Activated gamma-delta T cell treated with anti-CD3 and anti-CD28 coated beads, Interleukin-2, amount 50 U/mL, for 16 hours (primary cell): ENCODE data around the gene GPI.
"Not testable (repeated sequence)": the region's sequence is repeated elsewhere in the genome, so short reads cannot be mapped to it uniquely, and the experiment has no call there.

Source experiments
- DNase-seq: peaks from one replicate; pipeline ENCODE4 v3.0.0-alpha.2; 2020; ENCODE audit warnings: low read depth

Gene GPI

DNA sequence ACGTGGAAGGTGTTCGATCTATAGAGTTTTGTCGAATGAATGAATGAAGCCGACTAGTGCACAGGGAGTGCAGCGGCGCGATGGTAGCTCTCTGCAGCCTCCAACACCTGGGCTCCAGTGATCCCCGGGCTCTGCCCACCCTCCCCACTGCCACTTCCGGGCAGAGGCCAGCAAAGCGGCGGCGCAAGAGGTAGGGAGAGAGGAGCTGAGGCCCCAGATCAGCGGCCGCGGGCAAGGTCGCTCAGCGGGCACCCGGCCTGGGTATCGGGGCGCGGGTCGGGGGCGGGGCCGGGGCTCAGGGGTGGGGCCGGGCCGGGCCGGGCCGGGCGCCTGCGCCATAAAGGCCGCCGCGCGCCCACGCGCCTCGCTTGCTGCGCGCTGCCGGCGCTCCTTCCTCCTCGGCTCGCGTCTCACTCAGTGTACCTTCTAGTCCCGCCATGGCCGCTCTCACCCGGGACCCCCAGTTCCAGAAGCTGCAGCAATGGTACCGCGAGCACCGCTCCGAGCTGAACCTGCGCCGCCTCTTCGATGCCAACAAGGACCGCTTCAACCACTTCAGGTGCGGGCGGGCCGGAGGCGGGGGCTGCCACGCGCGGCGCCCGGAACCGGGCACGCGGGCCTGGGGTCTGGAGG is at the start of gene GPI:
Gene GPI (plus strand): TSS at position 367 of the 633 bp plus-strand sequence. CDS start 71 bp downstream, at position 438.
- peak; percentile 47 for DNase-seq

DNA sequence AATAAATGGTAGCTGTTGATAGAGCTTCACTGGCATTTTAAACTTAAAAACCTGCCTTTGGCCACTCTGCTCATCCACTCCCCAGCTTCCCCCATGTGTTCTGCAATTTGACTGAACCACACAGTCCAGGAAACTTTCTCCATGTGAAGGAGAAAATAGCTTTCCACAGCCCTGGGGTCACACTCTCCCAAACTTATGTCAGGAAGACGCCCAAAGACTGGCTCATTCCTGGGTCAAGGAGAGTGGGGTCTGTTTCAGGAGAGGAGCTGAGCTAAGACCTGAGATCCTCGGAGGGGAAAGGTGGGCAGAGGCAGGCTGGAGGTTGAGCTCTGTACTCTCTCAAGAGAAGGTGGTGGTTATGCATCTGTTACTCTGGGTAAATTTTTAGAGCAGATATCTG is 48.7 kb upstream of the GPI start:
- no peak for DNase-seq

DNA sequence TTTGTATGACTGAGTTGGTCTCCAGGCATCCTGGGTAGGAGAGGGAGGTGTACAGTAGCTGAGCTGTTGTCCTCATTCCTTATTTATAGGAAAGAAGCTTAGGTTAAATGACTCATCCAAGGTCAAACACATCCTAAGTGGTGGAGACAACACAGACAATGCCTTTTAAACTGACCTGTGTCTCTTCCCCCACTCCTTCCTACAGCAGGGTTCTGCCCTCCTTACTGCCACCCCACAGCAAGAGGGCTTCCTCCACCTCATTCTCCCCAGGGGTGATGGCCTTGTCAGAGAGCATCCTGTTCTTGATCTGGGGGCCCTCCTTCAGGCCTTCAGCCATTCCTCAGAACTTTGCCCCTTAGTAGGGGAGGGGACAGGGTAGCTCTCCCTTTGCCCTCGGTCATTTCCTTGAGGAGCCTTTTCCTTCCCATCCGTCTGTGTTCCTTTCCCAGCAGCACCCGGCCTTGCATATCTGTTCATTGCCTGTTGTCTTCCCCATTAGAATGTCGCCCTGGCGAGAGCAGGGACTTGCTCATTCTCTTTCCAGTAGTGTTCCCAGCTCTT is 48.2 kb upstream of the GPI start:
- DNase-seq: no peak

DNA sequence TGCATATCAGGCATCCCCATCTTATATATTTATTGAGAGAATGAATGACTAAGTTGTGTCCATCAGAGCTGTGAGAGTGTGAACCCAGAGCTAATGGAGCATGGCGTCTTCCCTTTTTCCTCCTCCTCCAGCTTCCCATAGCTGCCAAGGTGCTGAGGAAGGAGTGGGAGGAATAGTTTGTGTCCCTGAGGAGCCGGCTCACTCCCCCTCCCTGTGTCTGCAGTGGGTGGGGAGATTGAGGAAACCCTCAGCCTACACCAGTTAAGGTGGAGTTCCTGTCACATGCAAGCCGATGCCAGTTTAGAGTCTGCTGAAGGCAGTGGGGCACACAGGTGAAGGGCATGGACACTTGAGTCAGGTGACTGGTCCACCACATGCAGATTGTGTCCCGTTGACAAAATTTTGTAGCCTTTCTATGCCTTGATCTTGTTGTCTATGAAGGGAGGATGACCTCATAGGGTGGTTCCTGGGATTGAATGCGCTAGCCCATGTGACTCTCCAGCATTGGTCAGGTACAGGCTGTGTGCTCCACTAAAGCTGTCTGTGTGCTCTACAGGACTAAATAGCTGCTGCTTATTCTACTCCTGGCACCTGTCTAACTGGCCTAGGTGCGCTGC is 47.6 kb upstream of the GPI start:
- DNase-seq: no peak

DNA sequence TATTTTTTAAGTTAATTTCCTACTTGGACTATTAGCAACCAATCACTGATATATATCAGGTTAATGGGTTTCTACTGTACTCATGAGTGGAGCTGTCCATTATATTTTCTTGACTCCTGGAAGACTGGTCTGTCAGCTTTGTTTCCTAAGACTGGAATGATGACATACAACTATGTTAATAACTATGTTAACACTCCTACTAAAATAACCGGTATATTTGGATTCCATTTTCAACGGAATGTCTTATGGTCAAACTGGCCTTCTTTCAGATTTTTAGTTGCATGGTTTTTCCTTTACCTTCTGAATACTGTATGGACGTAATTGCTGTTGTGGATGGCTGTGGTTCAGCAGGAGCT is 45.8 kb upstream of the GPI start:
- no peak for DNase-seq

DNA sequence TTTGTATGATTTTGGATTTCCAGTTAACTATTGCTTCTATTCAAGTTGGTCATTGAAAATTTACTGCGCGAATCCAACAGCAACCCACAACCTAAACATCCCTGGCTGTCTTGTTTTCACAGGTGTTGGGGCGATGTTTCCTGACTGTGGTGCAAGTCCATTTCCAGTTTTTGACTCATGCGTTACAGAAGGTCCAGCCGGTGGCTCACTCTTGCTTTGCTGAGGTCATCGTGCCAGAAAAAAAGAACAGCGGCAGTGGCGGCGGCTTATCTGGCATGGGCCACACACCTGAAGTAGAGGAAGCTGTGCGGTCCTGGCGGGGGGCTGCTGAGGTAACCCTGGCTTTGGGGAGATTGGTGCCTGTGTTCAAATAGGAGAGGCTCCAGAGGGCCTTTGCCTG is 45.2 kb upstream of the GPI start:
- DNase-seq: no peak

DNA sequence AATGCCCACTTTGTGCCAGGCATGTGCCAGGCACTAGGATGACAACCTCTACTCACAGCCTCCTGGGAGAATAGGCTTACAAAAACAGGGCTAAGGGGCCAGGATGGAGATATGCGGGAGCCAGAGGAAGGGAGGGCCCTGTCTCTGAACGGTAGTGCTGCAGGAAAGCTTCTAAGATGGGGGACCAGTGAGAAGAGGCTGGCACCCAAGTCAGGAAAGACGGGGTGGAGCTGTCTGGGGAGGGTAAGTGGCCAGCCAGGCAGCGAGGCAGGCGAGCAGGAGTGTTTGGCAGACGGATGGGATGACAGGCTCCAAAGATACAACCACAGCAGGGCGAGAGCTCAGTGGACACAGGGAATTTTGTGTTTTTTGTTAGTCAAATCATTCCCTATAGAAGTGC is 44.7 kb upstream of the GPI start:
- no peak for DNase-seq

DNA sequence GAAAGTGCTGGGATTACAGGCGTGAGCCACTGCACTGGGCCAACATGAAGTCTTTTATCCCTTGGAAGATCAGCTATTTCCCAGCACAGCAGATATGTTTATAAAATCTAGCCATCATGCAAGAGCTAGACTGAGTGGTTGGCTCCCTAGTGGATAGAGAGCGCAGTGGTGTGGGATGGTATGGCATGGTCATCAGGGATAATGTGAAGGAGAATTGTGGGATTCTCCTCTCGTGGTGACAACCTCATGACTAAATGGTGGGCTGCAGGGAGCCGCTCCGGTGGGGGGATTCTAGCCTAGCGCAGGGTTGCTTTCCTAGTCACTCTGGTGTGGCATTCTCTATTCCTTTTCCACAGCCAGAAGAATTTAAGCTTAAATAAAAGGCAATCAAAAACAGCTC is 43.3 kb upstream of the GPI start:
- DNase-seq: no peak

DNA sequence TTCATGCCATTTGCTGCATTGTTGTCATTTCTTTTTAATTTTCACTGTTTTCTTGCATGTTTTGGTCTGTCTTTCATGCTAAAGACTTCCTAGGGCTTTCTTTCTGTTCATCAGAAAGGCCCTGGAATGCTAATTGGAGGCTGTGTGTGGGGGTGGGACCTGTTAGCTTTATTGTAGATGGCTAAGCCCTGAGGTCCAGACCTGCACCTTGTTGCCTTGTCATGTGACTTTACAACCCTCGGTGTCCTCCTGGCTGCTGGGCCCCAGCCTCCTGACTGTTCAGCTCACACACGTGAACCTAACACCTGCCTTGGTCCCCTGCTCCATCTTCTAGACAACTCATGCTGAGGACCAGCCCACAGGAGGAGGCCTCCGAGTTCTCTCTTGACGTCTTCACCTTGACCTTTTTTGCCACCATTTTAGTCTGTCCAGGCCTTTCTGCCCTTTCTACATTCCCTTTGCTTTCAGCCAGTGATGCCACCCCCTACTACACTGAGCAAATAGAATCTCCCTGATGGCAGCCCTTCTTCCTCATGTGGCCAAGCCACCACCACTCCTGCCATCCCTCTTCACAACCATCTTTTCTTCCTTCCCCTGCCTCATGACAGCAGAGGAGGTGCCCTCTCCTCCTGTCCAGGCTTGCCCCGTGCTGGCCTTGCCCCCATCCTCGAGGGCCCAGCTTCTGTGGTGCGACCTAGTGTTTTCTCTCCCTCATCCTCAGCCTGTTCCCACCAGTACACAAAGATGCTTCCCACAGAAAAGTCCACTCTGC is 41.4 kb upstream of the GPI start:
- DNase-seq: no peak

DNA sequence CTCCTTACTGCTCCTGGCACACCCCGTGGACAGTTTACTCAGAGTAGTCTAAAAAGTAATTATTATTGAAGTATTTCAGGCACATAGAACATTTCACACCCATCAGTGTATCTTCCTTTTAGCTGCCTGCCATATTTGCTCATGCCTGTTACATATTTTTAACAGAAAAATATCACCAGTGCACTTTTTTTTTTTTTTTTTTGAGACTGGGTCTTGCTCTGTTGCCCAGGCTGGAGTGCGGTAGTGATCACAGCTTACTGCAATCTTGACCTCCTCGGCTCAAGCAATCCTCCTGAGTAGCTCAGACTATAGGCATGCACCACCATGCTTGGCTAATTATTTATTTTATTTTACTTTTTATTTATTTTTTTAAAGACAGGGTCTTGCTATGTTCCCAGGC is 40.7 kb upstream of the GPI start:
- no peak for DNase-seq

DNA sequence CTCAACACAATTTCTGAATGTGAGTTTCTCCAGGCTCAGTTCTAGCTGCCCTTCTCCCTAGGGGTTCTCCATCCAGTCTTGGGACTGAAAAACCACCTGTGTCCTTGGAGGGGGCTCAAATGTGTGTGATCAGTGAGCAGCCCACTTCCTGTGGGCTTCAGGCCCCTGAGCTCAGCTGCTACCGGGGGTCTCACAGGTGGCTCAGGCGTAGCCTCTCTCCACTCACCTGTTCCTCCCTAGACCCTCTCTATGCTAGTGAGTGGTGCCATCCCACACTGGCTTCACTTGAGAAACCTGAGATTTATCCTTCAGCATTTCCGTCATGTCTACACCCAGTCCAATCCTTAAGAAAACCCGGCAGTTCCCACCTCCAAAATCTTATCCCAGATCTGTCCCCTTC is 39.8 kb upstream of the GPI start:
- no peak for DNase-seq

DNA sequence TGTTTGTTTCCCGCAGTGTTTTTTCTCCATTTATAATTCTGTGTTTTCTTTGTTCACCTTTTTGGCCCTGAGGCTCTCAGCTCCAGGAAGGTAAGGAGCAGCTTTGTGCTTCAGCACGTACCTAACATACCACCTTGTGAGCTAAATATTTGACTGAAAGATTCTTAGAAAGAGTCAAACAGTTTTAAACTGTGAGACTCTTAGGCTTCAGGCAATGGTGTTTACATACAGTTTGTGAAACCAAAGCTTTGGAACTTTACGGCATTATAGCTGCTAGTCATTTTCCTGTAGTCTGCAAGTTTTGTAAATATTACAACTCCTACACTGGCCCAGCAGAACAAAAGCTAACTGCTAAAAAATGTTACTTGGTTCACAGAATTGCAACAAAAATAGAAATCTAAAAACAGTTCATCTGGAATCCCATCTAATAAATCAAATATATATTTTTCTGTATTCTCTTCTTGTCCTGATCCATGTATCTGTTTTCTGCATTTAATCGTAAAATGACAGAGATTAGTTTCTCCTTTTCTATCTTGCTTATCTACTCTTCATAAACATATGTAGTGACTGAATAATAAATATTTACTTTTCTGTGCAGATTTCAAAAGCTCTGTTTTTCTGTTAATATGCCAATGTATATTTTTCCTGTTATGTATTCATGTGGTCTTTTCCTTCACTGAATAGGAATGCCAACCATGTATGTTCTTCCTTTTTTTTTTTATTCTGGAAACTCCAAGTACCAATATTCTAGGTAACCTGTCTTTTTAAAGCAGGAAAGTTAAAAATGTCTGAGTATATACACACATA is 38.8 kb upstream of the GPI start:
- DNase-seq: no peak

DNA sequence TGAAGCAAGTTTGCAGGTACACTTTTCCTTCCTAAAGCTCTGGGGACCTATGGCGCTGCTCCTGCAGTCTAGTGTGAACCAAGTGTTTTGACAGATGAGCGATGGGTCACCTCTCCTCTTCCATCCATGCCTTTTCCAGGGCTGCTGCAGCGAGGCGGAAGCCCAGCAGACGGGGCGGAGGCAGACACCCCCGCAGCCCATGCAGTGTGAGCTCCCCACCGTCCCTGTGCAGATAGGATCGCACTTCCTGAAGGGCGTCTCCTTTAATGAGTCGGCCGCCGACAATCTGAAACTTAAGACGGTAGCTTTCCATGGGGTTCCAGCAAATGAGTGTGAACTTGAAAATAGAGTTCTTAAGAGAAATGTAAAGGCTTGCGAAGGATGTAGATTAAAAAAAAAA is 37.1 kb upstream of the GPI start:
- DNase-seq: no peak

DNA sequence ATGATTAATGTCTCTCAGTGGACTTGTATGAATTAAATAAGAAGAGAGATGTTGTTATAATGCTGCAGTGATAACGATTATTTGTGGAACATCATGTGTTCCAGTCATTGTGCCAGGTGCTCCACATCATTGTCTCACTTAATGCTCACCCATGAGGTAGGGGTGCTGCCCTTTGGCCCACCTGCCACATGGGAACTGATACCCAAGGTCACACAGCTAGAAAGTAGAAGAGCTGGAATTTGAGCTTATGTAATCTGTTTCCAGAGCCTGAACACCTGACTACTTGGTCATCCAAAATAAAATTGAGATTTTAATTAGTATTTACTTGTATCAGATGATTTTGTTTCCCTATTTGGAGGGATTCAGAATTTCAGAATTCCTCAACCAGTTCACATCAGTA is 36.0 kb upstream of the GPI start:
- DNase-seq: no peak

DNA sequence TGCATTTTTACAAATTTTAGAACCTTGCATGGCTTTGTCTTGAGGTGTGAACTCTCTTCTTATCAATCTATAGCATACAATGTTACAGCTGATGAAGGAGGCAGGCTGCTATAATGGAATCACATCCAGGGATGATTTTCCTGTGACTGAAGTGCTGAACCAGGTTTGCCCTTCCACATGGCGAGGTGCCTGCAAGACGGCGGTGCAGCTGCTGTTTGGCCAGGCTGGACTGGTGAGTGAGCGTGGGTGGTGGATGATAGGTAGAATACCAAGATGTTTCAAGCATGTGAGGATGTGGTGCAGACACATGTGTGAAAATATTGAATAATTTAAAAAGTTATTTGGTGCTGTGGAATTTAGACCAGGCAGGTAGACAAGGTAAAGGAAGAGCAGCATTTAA is 34.9 kb upstream of the GPI start:
- DNase-seq: no peak

DNA sequence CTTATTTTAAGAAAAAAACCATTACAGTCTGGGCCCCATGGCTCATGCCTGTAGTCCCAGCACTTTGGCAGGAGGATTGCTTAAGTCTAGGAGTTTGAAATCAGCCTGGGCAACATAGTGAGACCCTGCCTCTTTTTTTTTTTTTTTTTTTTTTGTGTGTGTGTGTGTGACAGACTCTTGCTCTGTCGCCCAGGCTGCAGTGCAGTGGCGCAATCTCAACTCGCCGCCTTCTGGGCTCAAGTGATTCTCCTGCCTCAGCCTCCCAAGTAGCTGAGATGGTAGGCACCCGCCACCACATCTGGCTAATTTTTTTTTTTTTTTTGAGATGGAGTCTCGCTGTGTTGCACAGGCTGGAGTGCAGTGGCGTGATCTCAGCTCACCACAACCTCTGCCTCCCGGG is 34.4 kb upstream of the GPI start:
- not testable (repeated sequence) for DNase-seq

DNA sequence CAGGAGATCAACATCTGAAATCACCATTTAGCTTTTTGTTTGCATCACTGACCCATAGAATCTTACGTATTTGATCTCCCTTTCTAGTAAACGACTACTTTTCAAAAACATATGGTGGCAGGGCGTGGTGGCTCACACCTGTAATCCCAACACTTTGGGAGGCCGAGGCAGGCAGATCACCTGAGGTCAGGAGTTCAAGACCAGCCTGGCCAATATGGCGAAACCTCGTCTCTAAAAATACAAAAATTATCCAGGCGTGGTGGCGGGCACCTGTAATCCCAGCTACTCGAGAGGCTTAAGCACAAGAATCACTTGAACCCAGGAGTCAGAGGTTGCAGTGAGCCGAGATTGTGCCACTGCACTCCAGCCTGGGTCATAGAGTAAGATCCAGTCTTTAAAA is 33.4 kb upstream of the GPI start:
- DNase-seq: not testable (repeated sequence)

DNA sequence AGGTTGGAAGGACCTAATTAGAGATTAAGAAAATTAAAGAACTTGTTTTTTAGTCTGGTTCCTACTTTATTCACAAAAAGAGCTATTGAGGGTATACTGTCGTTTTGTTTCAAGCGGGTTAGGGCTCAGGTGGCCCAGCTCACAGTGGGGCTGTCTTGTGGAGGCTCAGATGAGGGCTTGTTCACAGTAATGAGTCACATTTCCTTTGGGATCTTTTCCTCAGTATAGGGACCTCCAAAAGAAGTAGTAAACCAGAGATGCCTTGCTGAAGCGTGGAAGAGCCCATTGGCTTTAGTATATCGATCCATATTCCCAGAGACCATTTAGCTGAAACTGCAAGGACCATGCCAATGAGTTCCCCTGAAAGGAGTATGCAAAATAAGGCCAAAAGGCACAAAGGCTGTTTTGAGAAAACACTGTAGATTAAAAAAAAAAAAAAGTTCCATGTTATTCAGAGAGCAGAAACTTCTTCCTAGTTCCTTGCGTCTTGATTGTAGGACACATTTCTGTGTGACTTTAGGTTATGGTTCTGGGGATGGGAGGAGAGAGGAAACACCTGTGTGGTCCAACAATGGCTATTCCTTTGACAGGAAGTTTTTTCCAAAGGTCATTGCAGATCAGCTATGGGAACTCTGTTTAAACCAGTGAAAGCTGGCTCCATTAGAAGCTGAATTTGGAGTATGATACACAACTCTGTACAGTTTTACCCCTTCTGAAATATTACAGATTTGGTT is 32.8 kb upstream of the GPI start:
- DNase-seq: no peak

DNA sequence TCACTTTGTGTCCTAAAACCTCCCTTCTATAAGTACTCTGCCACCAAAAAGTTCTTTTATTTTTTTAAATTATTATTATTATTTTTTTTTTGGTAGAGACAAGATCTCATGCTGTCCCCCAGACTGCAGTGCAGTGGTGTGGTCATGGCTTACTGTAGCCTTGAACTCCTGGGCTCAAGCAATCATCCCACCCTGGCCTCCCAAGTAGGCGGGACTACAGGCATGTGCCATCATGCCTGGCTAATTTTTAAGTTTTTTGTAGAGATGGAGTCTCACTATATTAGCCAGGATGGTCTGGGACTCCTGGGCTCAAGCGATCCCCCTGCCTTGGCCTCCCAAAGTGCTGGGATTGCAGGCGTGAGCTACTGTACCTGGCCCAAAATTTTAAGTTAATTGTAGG is 29.1 kb upstream of the GPI start:
- no peak for DNase-seq

DNA sequence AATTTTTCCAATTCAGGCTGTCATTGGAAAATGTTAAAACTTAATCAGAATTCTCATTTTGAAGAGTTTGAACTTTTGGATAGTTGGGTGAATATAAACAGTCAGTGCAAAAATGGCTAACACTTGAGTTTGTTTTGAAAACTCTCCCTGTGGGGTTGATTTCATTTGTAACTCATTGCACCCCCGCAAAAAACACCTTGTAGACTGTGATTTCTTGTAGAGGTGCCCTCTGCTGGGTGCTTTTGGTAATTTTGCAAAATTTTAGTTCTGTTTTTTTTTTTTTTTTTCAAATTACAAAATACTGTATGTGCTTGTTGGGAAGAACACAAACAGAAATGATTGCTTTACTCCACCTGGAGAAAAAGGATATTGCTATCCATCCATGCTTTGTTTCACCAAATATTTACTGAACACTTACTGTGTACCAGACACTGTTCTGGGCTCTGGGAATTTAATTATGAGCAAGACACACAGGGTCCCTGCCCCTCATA is 28.2 kb upstream of the GPI start:
- DNase-seq: peak; percentile 29

DNA sequence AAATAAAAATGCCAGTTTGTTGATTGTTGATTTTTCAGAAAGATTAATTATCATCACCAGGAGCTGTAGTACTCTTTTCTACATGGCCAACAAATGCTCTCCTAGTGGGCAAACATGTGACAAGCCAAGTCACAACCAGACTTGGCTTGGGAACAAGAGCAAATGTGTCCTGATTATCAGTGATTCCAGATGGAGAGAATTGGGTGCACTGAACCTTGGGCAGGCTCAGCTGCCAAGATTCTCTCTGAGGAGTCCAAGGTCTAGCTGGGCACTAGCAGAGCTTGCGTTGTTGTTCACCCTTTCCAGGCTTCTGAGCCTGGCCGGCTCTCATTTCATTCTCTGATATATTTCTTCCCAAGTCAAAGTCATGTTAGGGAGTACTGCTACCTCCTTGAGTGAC is 27.3 kb upstream of the GPI start:
- DNase-seq: no peak
